ENCODE data around the gene CREM. TPM values are rescaled to one million over a fixed set of nuclear protein-coding genes. Genes with fewer than 3 reads are reported as not detected.

Gene CREM
- total RNA-seq (2021; ENCODE audit: unreplicated experiment), result 21.4 TPM
- polyA plus RNA-seq (2012), result 23.5 and 23.6 TPM in 2 replicates
- percentile 67 among the genes with signal in this experiment for Bru-seq, nascent RNA
- percentile 60 among the genes with signal in this experiment for BruChase-seq, experiment 1, labeled RNA remaining after a 6-hour chase
- BruChase-seq, experiment 2, labeled RNA remaining after a 2-hour chase, result percentile 61 among the genes with signal in this experiment
- long read RNA-seq, partial matches to known transcripts, result 2 of 25 reads
- long read RNA-seq, other reads (novel, unspliced or antisense), result 13 of 25 reads

- Histone ChIP-seq H3K79me2 (ENCODE audit: insufficient read depth, low read length) (peaks cover 35% of the 10 kb centered on the region), H3K4me2 (ENCODE audit: low read length) (peak within 1 kb of the TSS; percentile 90), H3K4me3 (replicated peaks in 1 of 2; ENCODE audit: low read depth in 1 of 2, low read length in 2 of 2) (peak within 1 kb of the TSS; percentile 92 to 97), H3K9me3 (ENCODE audit: control insufficient read depth in 1 of 2, insufficient read depth in 1 of 2, low read depth in 1 of 2, low read length in 2 of 2) (no peaks in the 10 kb centered on the region), H3K9ac (ENCODE audit: low read length) (peak within 1 kb of the TSS; percentile 98), H3K36me3 (ENCODE audit: control insufficient read depth in 1 of 2, insufficient read depth in 2 of 2, low read length in 2 of 2) (no peaks in the 10 kb centered on the region), H3K4me1 (ENCODE audit: control insufficient read depth in 1 of 2, insufficient read depth in 2 of 2, low read length in 2 of 2) (peaks cover 3 to 21% of the 10 kb centered on the region in 2 experiments; a peak in 3 of 4 replicates), H3K27me3 (ENCODE audit: insufficient read depth, low read length) (no peaks in the 10 kb centered on the region), H3K9me2 (ENCODE audit: insufficient read depth) (no peaks in the 10 kb centered on the region), H2AFZ (ENCODE audit: low read depth, low read length, poor library complexity, severe bottlenecking) (no peak within 1 kb of the TSS), H4K20me1 (ENCODE audit: insufficient read depth) (no peaks in the 10 kb centered on the region), H3K27ac (ENCODE audit: low read depth, low read length) (peak within 1 kb of the TSS; percentile 99)
- DNase-seq (ENCODE audit: low read depth, low spot score), result peak; percentile 90
- BruUV-seq (replicated peaks), result no TSS peak
- ChIA-PET CTCF (interaction anchor here (0.6 to 1.6 kb wide), 20 partner anchors 10 to 132 kb away, joined by 3 to 23 read pairs (median 4); no protein-coding TSS in a partner anchor), POLR2A (interaction anchor here (0.7 to 1.4 kb wide), 9 partner anchors 10 to 93 kb away, joined by 3 to 6 read pairs (median 3); no protein-coding TSS in a partner anchor), RAD21 (ENCODE audit: low non-redundant PET in 1 of 2, low total read pairs in 2 of 2, uncharacterized antibody in 2 of 2, unreplicated experiment in 2 of 2) (interaction anchor here (0.6 to 1.2 kb wide), 2 partner anchors 69 kb away, joined by 5 to 9 read pairs; no protein-coding TSS in a partner anchor)
- TF ChIP-seq EZH2phosphoT487 (IDR thresholded peaks at IDR 0.05; ENCODE audit: borderline replicate concordance) (no peak), EGR1 (IDR thresholded peaks at IDR 0.05; ENCODE audit: low read depth) (peak; percentile 47; the same call in 1 of the 2 replicates), POLR2A (IDR thresholded peaks at IDR 0.05; ENCODE audit: borderline replicate concordance, extremely low read depth, insufficient read depth, insufficient read length) (peak; percentile 84), JUND (IDR thresholded peaks at IDR 0.05) (no peak), ELF1 (IDR thresholded peaks at IDR 0.05; ENCODE audit: borderline replicate concordance, low read depth) (peak; percentile 60), CBX3 (IDR thresholded peaks at IDR 0.05; ENCODE audit: low read depth) (peak; percentile 52; the same call in 1 of the 2 replicates), ATF3 (IDR thresholded peaks at IDR 0.05) (no peak), TCF7L2 (IDR thresholded peaks at IDR 0.05; ENCODE audit: borderline replicate concordance, extremely low read depth, insufficient read depth, insufficient read length) (peak; percentile 60), SIN3A (IDR thresholded peaks at IDR 0.05; ENCODE audit: low read depth) (peak; percentile 86), YY1 (IDR thresholded peaks at IDR 0.05; ENCODE audit: extremely low read depth, insufficient replicate concordance, low read depth, low read length) (peak; percentile 66), MAX (IDR thresholded peaks at IDR 0.05) (peak; percentile 61), SRF (IDR thresholded peaks at IDR 0.05; ENCODE audit: low read depth) (peak; percentile 46; the same call in 1 of the 2 replicates), POLR2AphosphoS5 (IDR thresholded peaks at IDR 0.05; ENCODE audit: low read depth, low read length) (peak; percentile 96), SP1 (IDR thresholded peaks at IDR 0.05; ENCODE audit: low read depth) (peak; percentile 73), CTCF (IDR thresholded peaks at IDR 0.05 in 2 of 3, conservative IDR thresholded peaks at IDR 0.05 in 1 of 3; ENCODE audit: borderline replicate concordance in 1 of 3, insufficient read depth in 1 of 3, low read depth in 2 of 3, low read length in 2 of 3) (peak; percentile 72 to 82 (median 75)), REST (IDR thresholded peaks at IDR 0.05; ENCODE audit: low read depth) (no peak), RAD21 (IDR thresholded peaks at IDR 0.05; ENCODE audit: low read depth) (peak; percentile 69)
- intact Hi-C loops (cut with micrococcal nuclease), result loop anchor here (1.0 to 2.0 kb wide), 2 partner anchors 70 to 210 kb away; partner anchors contain the start of gene CCNY
- peak; percentile 87 for ATAC-seq
Measured at GRCh38 chr10:35126530-35127288, at the start of gene CREM. CREM (plus strand) TSS chr10:35126846; CDS start chr10:35137836, 10,990 bp downstream.

Measured in HCT116 (cell line).